NK-92 (cell line): ENCODE results near the gene HHIPL2.

ENCODE experiments used
- DNase-seq: peaks from one replicate; lab custom pipeline; 2025; ENCODE audit not compliant: unreplicated experiment; lab: John Stamatoyannopoulos, UW

HHIPL2 gene

GRCh38 chr1:222547944-222548671, at the start of gene HHIPL2:
HHIPL2 (minus strand) TSS chr1:222548104; CDS start chr1:222548044, 60 bp downstream.
- no peak for DNase-seq

DNA sequence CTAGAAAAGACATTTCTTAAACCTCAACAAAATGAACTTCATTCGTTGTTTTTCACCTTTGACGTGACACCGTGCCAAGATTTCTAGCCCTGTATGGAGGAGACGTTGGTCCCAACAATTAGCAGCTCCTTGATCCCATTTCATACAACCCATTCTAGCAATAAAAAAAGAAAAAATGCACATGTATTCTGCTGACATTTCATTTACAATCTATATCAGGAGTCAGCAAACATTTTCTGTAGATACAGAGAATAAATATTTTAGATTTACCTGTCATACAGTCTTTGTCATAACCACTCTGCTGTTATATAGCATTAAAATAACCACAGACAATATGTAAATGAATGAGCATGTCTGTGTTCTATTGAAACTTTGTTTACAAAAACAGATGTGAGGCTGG, 48.8 kb upstream of the HHIPL2 start:
- no peak for DNase-seq

DNA sequence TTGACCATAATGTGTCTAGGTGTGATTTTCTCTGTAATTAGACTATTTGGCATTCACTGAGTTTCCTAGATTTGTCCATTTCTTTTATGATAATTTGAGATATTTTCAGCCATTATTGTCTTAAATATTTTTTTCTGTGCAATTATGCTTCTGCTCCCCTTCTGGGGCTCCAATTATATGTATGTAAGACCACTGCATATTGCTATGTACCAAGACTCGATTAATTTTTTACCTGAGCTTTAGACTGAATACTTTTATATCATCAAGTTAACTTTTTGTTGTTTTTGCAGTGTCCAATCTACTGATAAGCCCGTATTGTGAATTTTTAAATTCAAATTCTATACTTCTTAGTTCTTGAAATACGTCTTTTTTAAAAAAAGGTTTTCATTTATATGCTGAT, 46.9 kb upstream of the HHIPL2 start:
- no peak for DNase-seq

DNA sequence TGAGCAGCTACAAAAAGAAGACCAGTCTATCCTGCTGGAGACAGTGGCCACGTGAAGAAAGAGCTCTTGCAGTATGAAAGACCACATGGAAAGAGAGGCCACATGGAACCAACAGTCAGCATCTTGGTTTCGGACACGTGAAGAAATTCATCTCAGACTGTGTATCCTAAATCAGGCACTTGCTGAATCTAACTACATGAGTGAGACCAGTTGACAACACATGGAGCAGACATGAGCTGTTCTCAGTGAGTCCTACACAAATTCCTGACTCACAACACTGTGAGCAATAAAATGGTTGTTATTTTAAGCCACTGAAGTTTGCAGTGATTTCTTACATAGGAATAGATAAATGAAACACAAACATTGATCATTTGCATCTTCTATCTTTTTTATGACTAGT, 44.3 kb upstream of the HHIPL2 start:
- no peak for DNase-seq

- DNase-seq: peak; percentile 34
These were observed 41.8 kb upstream of the HHIPL2 start, which contains the start of gene TAF1A for GRCh38 chr1:222589462-222590302. TAF1A (minus strand) TSS chr1:222589933.

- no peak for DNase-seq
These were observed 40.2 kb upstream of the HHIPL2 start for GRCh38 chr1:222588135-222588534.

GRCh38 chr1:222586842-222587241, 38.9 kb upstream of the HHIPL2 start:
- DNase-seq: no peak

GRCh38 chr1:222583079-222583478, 35.2 kb upstream of the HHIPL2 start:
- no peak for DNase-seq

GRCh38 chr1:222582099-222582774, 34.3 kb upstream of the HHIPL2 start:
- DNase-seq: no peak

- DNase-seq: no peak
These were observed 31.4 kb upstream of the HHIPL2 start for GRCh38 chr1:222579316-222579715.

DNA sequence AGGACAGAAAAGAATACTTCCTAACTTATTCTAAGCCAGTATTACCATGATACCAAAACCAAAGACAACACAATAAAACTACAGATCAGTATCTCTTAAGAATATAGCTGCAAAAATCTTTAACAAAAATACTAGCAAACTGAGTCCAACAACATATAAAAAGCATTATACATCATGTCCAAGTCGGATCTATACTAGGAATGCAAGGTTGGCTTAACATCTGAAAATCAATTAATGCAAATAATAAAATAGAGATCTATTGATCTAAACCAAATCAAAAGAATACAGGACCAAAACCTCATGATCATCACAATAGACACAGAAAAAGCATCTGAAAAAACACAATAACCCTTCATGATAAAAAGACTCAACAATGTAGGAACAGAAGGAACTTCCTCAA, 22.9 kb upstream of the HHIPL2 start:
- DNase-seq: no peak

DNA sequence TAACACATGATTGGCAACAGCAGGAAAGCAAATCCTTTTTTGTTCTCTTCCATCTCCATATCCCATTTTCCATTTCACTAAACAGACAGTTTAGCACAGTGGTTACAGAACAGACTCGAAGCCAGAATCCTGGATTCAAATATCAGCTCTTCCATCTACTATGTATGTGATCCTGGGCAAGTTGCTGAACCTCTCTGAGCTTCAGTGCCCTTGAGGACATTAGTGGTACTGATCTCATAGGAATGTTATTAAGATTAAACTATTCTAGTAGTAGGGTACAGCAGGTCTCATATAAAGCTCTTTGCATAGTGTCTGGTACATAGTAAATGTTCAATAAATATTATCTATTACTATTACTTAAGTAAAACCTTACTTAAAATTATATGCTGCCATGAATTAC, 13.8 kb upstream of the HHIPL2 start:
- DNase-seq: no peak

DNA sequence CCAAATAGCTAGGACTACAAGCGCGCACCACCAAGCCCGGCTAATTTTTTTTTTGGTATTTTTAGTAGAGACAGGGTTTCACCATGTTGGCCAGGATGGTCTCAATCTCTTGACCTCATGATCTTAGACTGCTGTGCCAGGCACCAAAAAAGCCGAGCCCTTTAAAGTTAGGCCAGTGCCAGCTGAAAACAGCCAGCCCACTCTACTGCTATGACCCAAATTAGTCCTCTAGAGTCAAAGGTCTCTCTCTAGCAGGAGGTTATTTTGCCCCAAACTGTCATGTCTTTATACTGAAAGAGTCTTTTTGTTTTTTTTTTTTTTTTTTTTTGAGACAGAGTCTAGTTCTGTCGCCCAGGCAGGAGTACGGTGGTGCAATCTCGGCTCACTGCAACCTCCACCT, 9.7 kb upstream of the HHIPL2 start:
- no peak for DNase-seq

- no peak for DNase-seq
These were observed 9.2 kb upstream of the HHIPL2 start for GRCh38 chr1:222557148-222557547.

GRCh38 chr1:222555992-222556615, 8.2 kb upstream of the HHIPL2 start:
- DNase-seq: no peak

- no peak for DNase-seq
These were observed 6.3 kb upstream of the HHIPL2 start for GRCh38 chr1:222554177-222554576.

DNA sequence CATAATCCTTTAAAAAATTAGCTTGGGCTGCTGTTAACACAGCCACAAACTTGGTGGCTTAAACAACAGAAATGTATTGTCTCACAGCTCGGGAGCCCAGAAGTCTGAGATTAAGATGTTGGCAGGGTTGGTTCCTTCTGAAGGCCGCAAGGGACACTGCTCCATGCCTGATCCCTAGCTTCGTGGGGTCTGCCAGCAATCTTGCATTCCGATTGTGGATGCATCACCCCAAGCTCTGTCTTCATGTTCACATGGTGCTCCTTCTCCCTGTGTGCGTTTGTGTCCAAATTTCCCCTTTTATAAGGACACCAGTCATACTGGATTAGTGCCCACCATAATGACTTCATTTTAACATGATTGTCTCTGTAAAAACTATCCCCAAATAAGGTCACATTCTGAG, 5.0 kb upstream of the HHIPL2 start:
- no peak for DNase-seq

GRCh38 chr1:222547260-222547614, 667 bp downstream of the HHIPL2 start:
- no peak for DNase-seq

DNA sequence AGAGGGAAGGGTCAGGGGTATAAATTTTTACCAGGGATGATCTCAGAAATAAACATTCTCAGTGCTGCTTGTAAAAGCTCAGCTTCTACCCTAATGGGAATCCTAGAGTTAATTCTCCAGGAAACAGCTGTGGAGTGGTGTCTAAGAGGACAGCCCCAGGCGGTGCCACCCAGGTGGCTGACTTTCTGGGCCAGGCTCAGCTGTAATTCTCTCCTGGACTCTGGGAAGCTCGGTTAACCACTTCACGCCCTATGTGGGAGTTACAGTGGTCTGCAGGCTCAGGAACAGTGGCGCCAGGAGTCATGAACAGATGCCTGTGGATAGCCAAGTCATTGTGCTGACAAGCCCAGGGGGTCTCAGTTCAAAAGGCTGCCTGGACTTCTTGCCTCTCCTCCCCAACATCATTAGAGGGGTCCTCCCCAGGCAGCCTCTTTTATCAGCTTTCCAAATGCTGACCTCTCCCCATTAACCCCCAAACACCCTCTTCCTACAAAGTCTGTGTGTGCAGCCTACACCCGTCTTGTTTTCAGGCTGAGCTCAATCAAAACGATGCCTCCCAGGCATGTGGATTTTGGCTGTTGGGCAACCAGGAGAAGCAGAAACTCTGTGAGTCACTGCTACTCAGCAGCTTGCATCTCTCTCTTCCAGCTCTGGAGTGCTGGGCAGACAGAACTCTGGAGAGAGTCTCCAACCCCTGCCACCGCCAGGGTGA, 1.2 kb downstream of the HHIPL2 start:
- DNase-seq: no peak

DNA sequence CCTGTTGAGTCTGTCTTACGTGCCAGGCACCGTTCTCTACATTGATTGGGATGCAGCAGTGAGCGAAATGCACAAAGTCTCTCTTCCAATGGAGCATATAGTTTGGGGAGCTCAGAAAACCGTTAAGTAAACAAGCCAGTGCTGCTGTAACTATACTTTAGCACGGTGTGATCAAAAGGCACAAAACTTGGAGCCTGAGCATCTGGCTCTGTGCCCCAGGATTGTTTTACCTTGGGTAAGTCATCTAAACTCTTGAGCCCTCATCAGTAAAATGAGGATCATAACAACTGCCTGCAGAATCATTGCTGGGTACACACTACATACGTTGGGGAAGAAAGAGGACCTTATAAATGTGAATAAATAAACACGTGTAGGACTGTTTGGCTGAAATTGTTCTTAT, 1.8 kb downstream of the HHIPL2 start:
- DNase-seq: no peak

GRCh38 chr1:222543817-222544216, 4.1 kb downstream of the HHIPL2 start:
- no peak for DNase-seq
